ENCODE measurements around the gene TMEM63C.

GRCh38 chr14:77206877-77207389 is 25.3 kb downstream of the TMEM63C start:
- TF ChIP-seq CTCF (IDR thresholded peaks at IDR 0.05; ENCODE audit: poor library complexity) = no peak
- TF ChIP-seq EZH2 (IDR thresholded peaks at IDR 0.05; ENCODE audit: borderline replicate concordance) = no peak
- TF ChIP-seq EZH2phosphoT487 (IDR thresholded peaks at IDR 0.05; ENCODE audit: low read depth, severe bottlenecking, unreplicated experiment) = no peak

Data from hepatocyte (in vitro differentiated cells).